Head of caudate nucleus (tissue), 42 donors: ENCODE data around the gene PLD2.
A peak's percentile ranks its signal among the peaks of the same experiment; 100 is the strongest.

Experiments
- DNase-seq, 42 donors: peaks; one replicate each; pipeline versions ENCODE4 v3.0.0 to v3.0.0-alpha.2; 2020 to 2021; ENCODE audit warnings: mixed read lengths in 7 of 42
- intact Hi-C: fragments of 100-400 bp; cut with DNase I; formaldehyde crosslinking; loops from one replicate; pipeline ENCODE4 v1.15.0; 2022

Gene PLD2, protein sequence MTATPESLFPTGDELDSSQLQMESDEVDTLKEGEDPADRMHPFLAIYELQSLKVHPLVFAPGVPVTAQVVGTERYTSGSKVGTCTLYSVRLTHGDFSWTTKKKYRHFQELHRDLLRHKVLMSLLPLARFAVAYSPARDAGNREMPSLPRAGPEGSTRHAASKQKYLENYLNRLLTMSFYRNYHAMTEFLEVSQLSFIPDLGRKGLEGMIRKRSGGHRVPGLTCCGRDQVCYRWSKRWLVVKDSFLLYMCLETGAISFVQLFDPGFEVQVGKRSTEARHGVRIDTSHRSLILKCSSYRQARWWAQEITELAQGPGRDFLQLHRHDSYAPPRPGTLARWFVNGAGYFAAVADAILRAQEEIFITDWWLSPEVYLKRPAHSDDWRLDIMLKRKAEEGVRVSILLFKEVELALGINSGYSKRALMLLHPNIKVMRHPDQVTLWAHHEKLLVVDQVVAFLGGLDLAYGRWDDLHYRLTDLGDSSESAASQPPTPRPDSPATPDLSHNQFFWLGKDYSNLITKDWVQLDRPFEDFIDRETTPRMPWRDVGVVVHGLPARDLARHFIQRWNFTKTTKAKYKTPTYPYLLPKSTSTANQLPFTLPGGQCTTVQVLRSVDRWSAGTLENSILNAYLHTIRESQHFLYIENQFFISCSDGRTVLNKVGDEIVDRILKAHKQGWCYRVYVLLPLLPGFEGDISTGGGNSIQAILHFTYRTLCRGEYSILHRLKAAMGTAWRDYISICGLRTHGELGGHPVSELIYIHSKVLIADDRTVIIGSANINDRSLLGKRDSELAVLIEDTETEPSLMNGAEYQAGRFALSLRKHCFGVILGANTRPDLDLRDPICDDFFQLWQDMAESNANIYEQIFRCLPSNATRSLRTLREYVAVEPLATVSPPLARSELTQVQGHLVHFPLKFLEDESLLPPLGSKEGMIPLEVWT

GRCh38 chr17:4806777-4807604 is at the start of gene PLD2:
PLD2 (plus strand) TSS chr17:4807152; CDS start chr17:4807773, 621 bp downstream.
- intact Hi-C loops, result no loop called here
- DNase-seq, result peak; percentile 41 to 91 (median 82)

GRCh38 chr17:4759776-4760236 is 47.1 kb upstream of the PLD2 start:
- no peak for DNase-seq
- intact Hi-C loops, result no loop called here

DNA sequence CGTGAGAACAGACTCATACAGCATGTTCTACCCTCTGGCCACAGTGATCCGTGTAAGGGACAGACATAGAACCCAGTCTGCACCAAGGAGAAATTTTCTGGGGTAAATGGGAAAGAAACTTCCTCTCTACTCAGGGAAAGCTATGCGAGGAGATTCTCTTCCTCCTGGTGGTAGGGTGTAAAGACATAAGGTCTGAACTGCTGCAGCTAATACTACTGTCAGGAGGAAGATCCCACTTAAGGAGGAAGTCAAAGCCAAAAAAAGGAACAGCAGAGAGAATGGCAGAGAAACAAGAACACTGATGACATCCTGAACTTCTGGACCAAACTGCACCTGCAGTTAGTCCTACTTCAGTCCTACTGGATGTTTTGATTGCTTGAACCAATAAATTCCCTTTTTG is 42.4 kb upstream of the PLD2 start:
- DNase-seq, result no peak
- intact Hi-C loops, result no loop called here

GRCh38 chr17:4766201-4766600 is 40.8 kb upstream of the PLD2 start:
- no peak for DNase-seq
- intact Hi-C loops, result no loop called here

DNA sequence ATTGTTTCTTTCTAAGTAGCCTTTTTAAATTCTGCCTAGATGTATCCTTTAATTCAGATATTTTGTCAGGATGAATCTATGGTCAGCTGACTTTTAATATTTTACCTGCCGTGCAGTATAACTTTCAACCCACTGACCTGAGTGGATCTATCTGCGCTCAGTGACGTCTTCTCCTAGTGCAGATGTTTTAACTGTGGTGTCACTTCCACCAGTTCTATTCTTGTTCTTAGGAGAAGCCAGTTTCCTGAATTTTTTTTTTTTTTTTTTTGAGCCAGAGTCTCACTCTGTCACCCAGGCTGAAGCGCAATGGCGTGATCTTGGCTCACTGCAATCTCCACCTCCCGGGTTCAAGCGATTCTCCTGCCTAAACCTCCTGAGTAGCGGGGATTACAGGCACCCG is 40.2 kb upstream of the PLD2 start:
- intact Hi-C loops, result no loop called here
- no peak for DNase-seq

- no peak for DNase-seq
- intact Hi-C loops, result no loop called here
These were observed 38.7 kb upstream of the PLD2 start for GRCh38 chr17:4768298-4768697.

GRCh38 chr17:4769628-4770027 is 37.3 kb upstream of the PLD2 start:
- intact Hi-C loops, result no loop called here
- no peak for DNase-seq

DNA sequence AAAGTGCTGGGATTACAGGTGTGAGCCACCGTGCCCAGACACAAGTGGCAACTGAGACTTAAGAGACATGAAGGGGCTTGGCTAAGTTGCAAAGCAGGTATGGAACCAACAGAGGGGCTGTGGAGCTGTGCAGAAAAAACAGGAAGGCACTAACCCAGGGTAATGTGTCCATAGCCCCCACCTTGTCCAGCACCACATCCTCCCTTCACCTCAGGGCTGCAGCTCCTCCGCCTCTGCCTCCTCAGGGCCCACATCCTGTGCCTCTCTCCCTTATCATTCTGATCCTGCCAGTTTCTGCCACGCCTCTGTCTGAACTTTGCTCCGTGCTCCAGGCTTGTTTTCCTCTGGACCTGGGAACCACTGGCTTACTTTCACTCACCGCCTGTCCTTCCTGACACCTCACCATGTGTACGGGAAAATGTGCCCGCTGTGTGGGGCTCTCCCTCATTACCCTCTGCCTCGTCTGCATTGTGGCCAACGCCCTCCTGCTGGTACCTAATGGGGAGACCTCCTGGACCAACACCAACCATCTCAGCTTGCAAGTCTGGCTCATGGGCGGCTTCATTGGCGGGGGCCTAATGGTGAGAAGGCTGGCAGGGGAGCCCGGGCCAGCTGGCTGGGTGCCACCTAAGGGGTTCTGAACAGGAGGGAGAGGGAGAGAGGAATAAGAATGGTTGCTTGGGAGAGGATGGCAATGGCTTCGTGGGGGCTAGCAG is 35.3 kb upstream of the PLD2 start, which contains the start of gene TM4SF5:
TM4SF5 (plus strand) TSS at position 368 of the 716 bp plus-strand sequence; CDS start at position 405, 37 bp downstream.
- DNase-seq, result no peak
- intact Hi-C loops, result no loop called here

- intact Hi-C loops, result no loop called here
- no peak for DNase-seq
These were observed 34.7 kb upstream of the PLD2 start for GRCh38 chr17:4772235-4772613.

DNA sequence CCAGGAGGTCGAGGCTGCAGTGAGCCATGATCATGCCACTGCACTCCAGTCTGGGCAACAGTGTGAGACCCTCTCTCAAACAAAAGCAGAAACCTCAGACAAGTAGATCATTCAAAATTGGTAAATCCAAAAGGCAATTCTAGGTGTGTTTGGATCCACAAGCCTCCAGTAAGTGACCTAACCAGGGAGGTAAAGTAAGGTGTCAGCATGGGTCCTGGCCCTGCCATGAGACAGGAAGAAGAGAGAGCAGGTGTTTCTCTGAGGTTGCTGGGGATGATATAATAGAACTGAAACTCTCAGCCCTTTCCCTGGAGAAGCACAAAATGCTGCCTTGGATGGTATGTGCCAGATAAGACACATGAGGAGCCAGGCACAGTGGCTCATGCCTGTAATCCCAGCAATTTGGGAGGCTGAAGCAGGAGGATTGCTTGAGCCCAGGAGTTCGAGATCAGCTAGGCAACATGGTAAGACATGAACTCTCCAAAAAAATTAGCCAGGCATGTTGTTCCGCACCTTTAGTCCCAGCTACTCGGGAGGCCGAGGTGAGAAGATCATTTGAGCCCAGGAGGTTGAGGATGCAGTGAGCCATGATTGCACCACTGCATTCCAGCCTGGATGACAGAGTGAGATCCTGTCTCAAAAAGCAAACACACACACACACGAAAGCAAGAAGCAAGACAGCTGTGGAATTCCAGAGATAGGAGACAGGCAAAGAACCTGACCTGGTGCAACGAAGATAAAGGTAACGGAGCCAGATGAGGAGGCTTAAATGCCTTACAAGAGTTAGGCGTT is 28.8 kb upstream of the PLD2 start:
- intact Hi-C loops, result no loop called here
- no peak for DNase-seq

GRCh38 chr17:4780325-4780955 is 26.5 kb upstream of the PLD2 start:
- intact Hi-C loops, result no loop called here
- DNase-seq, result no peak

- intact Hi-C loops, result no loop called here
- peak in 14 of 42 donors; percentile 11 to 46 (median 32) for DNase-seq
These were observed 24.3 kb upstream of the PLD2 start for GRCh38 chr17:4782652-4783051.

DNA sequence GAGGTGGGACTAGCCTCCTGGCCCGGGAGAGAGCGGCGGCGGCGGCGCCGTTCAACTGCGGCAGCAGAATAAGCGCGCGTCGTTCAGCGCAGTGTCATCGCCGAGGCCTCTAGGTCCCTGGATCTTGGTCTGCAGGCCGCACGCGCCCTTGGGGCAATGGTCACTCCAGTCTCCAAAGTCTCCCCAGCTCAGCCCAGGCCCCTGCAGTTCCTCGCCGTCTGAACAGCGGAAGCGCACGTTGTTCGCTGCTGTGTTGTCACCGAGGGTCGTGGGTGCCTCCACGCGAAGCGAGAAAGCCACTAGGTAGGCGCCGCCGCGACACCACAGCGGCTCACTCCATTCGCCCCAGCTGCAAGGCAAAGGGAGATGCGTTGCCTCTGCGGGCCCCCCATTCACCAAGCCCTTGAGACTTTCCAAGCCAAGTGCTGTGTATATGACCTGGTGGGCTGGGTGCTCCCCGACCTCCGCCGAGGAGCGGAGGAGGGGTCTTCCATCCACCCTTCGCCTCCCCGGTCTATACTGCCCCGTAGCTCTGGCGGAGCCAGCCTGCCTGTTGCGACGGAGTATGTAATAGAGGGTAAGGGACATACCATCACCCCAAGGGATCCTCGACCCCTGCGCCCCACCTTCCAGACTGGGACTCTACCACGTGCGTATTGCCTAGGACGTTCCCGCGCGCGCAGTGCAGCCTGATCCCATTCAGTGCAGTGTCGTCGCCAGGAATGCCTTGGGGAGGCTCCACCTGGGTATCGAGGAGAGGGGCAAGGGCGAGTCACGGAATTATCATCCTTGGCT is 21.4 kb upstream of the PLD2 start:
- intact Hi-C loops, result loop anchor here (5.0 kb wide), 1 partner anchor 53 kb away; the partner anchor contains the start of gene MED11
- peak in 23 of 42 donors; percentile 12 to 63 (median 34) for DNase-seq

DNA sequence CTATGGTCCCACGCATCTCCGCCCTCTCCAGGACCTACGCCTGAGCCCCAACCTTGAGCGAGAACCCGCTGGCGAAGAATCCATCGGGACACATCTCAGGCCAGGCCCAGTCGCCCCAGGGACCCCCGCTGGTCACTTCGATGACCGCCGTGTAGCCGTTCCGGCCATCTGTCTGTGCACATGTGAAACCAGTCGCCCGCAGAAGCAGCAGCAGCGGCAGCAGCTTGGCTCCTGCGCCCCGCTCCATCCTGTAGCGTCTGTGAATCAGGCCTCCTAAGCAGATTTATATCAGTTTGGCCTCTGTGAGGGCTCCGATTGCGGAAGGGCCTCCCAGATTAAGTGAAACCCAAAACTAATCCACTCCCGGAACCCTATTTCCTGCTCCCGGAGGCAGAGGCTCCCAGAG is 20.8 kb upstream of the PLD2 start, which contains the start of gene VMO1:
VMO1 (minus strand) TSS at position 259 of the 406 bp plus-strand sequence; CDS start at position 247, 12 bp downstream.
- intact Hi-C loops, result loop anchor here (5.0 kb wide), 1 partner anchor 54 kb away; the partner anchor contains the start of gene MED11
- DNase-seq, result peak in 17 of 42 donors; percentile 15 to 56 (median 31)

- intact Hi-C loops, result loop anchor here (5.0 kb wide), 1 partner anchor 54 kb away; the partner anchor contains the start of gene MED11
- DNase-seq, result peak in 4 of 42 donors; percentile 22 to 48 (median 24)
These were observed 20.4 kb upstream of the PLD2 start for GRCh38 chr17:4786516-4786915.
